ENCODE results near the gene PNPLA8.

GRCh38 chr7:108522780-108523179 is 3.2 kb downstream of the PNPLA8 start:
- TF ChIP-seq EZH2 (IDR thresholded peaks at IDR 0.05; ENCODE audit: borderline replicate concordance, low read length), result no peak
- no peak for TF ChIP-seq CTCF (conservative IDR thresholded peaks at IDR 0.05 in 1 of 2, IDR thresholded peaks at IDR 0.05 in 1 of 2; ENCODE audit: extremely low read depth in 1 of 2, insufficient read depth in 1 of 2, low read depth in 1 of 2, low read length in 2 of 2)

All from mammary epithelial cell (primary cell).